GM18870 (cell line): ENCODE measurements around the gene VPS13D.

ENCODE experiments used
- ATAC-seq: cut with Tn5 transposase; IDR thresholded peaks from one replicate; pipeline ENCODE4 v1.9.1; 2021; ENCODE audit warnings: moderate library complexity; ENCODE audit not compliant: unreplicated experiment

Gene VPS13D

GRCh38 chr1:12229835-12230548, at the start of gene VPS13D:
VPS13D (plus strand) TSS chr1:12230030; CDS start chr1:12234267, 4,237 bp downstream.
- ATAC-seq, result no peak

DNA sequence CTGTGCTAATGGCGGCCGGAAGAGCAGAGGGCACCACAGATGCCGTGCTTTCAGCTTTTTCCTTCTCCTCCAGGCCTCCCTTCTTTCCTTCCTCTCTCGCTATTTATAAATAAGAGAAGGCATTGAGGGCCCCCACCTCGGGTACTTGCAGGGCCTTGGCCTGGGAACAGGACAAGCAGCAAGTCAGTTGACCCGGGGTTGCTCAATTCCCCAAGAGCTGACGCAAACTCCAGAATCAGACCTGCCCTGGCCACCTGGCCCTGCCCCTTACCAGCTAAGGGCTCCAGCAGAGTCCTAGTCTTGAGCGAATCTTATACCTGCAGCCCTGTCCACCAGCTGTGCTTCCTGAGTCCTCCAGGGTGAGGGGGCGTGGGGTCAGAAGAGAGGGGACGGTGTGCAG, 49.5 kb upstream of the VPS13D start:
- ATAC-seq, result no peak

GRCh38 chr1:12180903-12181302, 48.9 kb upstream of the VPS13D start:
- no peak for ATAC-seq

- no peak for ATAC-seq
These were observed 48.3 kb upstream of the VPS13D start for GRCh38 chr1:12181568-12181967.

GRCh38 chr1:12182410-12182984, 47.3 kb upstream of the VPS13D start:
- ATAC-seq, result no peak

DNA sequence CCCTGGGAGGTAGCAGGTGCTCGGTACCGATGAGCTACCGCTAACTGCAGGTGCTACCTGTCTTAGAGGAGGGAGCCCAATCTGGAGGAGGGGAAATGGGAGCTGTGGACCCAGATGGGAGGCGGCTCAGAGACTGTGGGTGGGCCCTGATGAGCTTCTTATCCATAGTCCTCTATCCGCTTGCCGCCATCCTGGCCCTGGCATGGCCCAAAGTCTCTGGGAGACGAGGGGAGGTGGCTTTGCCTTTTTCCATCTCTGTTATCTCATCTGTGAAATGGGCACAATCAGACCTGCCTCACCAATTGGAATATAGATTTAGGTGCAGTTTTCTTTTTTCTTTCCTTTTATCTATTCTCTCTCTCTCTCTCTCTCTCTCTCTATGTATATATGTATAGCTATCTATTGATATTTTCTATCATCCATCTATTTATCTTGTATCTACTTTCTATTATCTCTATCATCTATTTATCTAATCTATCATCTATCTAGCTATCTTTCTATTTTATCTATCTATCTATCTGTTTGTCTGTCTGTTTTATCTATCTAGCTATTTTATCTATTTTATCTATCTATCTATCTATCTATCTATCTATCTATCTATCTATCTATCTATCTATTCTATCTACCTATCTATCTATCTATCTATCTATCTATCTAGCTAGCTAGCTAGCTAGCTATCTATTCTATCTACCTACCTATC, 46.6 kb upstream of the VPS13D start:
- no peak for ATAC-seq

DNA sequence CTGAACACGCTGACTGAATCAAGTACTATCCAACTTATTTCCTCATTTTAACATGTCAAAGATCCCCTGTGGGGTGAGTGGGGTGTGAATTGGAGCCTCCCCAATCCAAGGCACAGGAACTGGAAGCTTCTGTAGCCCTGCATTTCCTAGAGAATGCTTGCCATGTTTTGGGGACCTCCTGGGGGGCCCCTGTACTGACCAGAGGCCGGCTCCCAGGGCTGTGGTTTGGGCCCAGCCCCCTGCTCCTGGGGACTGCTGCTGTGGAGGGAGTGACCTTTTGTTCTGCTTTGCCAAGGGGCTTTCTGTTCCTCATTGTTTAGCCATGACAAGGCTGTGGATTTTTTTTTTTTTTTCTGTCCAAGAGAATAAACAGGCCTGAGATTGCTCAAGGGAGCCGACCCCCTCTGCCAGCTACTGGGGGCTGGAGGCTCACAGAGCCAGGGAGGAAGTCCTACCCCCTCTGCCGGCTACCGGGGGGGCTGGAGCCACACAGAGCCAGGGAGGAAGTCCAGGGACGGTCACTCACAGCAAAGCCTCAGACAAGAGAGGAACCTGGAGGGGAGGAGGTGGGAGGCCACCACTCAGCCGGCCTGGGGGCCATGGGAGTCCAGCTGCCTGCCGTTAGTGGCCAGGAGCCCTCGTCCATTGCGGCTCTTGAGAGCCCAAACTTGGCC, 45.7 kb upstream of the VPS13D start:
- ATAC-seq, result no peak

DNA sequence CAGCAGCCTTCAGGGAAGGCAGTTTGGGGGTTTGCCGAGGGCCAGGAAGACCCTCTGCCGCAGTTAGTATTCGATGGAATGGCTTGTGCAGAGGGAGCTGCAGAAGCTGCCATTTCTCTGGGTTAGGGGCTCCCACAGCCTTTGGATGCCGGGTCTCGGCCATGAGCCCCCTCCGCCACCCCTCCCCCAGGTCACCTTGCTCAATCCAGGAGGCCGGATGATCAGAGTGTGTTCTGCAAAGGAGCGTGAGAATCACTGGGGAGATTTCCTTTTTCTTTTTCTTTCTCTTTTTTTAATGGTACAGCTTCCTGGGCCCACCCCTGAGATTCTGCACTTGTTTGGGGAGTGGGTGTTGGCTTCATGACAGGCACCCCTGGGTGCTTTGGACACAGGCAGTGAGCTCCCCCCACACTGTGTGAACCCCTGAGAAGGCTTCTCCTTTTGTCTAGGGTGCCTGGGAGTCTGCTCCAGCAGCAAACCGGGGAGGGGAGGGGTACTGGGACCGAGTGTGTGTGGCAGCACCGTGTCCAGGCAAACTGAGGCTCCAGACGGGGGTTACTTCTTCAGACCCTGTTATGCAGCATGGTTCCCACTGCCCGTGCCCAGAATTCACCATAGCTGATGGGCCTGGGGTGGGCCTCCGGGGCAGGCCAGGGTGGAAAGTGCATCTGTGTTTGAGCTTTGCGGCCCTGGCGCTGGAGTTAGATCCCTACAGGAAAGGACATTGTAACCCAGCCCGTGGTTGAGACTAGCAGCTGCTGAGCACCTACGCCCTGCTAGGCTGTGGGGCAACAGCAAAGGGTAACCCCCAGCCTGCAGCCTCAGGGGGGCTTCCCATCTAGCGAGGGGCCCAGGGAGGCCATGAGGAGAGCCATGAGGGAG, 44.6 kb upstream of the VPS13D start:
- ATAC-seq, result no peak

DNA sequence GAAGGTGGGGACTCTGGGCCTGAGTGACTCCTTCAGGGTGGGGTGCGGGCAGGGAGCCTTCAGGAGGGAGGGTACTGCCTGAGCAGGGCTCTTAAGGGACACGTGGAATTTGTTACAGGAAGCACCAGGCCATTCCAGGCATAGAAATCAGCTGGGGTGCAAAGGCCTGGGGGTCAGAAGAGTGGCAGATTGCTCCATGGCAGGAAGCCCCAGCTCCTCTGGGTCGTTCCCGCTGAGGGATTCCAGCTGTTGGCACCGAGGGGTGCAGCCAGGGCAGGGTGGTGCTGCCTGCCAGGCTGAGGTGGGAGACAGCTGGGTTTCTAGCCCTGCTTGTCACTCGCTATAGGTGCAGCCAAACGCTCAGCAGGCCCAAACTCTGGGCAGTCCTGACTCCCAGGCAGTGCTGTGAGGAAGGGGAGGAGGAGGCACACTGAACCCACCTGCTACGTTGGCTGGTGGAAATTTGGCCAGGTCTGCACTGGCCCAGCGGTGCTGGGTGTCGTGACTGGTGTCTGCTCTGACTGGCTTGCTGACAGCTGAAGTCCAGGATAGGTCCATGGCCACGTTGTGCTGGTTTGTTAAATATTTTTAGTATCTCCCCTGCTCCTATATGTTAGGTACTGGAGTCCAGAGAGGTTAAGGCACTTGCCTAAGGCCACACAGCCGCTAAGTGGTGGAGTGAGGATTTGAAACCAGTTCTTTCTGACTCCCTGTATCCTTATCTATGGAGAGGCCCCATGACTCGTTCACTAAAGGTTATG, 43.7 kb upstream of the VPS13D start:
- no peak for ATAC-seq

DNA sequence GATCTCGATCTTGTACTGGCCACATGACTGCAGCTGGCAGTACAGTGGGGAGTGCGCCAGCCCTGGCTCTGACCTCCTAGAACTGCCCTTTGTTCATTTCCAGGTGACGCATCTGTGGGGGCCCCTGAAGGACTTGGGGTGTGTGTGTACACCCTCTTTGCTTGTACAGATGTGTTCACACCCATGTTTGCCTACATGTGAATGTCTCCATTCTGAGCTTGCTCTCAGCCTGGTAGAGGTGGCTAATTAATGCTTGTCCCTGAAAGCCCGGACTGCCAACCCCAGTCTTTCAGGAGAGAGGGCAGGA, 43.2 kb upstream of the VPS13D start:
- no peak for ATAC-seq

DNA sequence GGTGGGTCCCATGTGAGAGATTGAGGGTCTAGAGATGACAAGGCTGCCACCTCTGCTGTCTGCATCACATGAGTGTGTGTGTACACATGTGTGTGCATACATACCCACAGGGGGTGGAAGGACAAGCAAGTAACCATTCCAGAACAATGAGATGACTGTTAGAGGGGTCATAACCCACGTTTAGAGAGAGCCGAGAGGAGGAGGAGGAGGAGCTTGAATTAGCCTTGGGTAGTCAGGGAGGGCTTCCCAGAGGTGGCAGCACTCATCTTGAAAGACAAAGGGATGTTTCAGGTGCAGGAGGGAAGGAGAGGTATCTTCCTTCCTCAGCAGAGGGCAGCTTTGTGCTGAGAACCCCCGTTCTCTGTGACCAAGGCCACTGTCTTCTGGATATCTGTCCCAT, 41.7 kb upstream of the VPS13D start:
- no peak for ATAC-seq

DNA sequence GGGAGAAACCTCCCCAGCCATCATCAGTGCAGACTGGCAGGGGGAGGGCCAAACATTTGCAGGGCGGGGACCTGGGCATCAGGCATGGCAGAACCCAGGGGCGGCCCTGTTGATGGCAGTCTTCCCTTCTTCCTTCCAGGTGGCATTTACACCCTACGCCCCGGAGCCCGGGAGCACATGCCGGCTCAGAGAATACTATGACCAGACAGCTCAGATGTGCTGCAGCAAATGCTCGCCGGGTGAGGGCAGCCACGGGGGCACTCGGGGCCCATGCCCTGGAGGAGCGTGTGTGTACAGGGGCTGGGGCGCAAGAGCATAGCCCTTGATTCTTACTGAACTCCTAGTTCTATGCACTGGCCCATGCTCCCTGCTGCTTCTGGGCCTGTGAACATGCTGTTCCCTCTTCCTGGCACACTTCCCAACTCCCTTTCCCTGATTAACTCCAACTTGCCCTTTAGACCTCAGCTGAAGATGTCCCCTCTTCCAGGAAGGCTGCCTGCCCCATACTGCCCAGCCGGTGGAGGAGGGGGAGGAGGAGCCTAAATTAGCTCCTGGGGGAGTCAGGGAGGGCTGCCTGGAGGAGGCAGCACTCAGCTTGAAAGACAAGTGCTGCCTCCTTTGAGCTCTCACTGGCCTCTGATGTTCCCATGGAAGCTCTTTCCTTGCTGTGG, 41.0 kb upstream of the VPS13D start:
- ATAC-seq, result no peak

- no peak for ATAC-seq
These were observed 40.5 kb upstream of the VPS13D start for GRCh38 chr1:12189328-12189682.

DNA sequence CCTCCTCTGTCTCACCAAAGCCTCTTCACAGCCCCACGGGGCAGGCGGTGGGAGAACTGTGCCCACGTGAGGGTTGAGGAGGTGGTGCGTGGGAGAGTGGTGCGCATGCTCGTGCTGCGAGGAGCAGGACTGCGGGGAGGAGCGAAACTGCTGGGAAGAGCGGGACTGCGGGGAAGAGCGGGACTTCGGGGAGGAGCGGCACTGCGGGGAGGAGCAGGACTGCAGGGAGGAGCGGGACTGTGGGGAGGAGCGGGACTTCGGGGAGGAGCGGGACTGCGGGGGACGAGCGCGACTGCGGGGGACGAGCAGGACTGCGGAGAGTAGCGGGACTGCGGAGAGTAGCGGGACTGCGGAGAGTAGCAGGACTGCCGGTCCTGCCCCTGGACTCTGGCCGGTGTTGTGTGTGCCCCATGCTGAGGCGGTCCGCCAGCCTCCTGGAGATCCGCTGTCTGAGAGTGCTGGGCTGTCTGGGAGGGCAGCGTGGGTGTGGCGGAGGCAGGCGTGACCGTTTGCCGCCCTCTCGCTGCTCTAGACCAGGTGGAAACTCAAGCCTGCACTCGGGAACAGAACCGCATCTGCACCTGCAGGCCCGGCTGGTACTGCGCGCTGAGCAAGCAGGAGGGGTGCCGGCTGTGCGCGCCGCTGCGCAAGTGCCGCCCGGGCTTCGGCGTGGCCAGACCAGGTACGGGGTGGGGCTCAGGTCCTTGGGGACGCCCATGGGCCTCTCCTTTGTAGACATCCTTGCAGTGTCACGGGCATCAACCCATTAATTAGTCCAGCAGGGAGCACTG, 38.4 kb upstream of the VPS13D start:
- no peak for ATAC-seq

DNA sequence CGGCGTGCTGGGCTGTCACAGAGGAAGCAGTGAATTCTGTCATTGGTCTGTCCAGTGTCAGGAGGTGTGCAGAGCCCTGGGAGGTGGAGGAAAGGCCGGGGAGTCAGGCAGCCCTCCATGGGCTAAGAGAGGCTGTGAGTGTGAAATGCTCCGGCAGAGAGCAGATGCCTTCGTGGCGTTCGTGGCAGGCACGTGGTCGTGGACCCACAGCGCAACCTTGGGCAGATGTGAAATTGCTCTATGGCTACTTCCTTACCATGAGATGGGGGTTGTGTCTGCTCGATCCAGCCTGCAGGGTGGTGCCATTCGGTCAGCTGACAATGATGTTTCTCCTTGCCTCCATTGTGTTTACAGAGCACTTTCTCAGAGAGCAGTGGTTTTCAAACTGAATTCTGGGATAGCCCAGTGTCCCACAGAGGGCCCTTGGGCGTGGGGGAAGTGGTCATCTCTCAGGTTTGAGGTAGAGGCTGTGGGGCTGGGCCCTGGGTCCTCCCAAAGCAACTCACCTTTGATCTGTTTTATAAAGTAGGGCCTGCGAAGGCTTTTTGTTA, 35.1 kb upstream of the VPS13D start:
- ATAC-seq, result no peak

DNA sequence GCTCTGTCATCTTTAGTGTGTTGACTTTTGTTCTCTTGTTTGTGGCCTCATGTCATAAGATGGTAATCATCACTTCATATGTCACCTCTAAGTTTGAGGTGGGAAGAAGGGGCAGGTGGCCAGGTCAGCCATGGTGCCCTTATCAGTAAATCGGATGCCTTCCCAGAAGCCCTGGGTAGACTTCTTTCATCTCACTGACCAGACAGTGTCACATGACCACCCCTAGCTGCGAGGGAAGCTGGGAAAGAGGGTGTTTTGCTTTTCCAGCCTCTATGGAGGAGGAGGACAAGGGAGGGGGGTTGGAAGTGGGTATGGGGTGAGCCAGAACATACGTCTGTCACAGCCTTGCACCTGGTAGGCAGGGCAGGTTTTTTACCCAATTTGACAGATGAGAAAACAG, 34.4 kb upstream of the VPS13D start:
- no peak for ATAC-seq

GRCh38 chr1:12196641-12197482, 33.0 kb upstream of the VPS13D start:
- ATAC-seq, result no peak

- no peak for ATAC-seq
These were observed 32.3 kb upstream of the VPS13D start for GRCh38 chr1:12197483-12197880.
